HepG2 (cell line): Measurements from ENCODE around the gene CASZ1. TPM values are rescaled to one million over a fixed set of nuclear protein-coding genes. Genes with fewer than 3 reads are reported as not detected.

Source experiments
- CEBPG ChIP-seq: IDR thresholded peaks from 2 replicates; pipeline ENCODE4 v1.6.1; 2016
- ETV5 ChIP-seq: IDR thresholded peaks from 2 replicates; pipeline ENCODE4 v1.6.1; 2018; ENCODE audit warnings: missing biosample characterization, missing genetic modification reagents, inconsistent platforms, borderline replicate concordance
- GABPA ChIP-seq, 2 experiments: IDR thresholded peaks; 2 replicates each; pipeline ENCODE4 v1.6.1; 2011 to 2016; ENCODE audit warnings: low read depth in 2 of 2, low read length in 1 of 2, missing biosample characterization in 1 of 2, missing genetic modification characterization in 1 of 2
- ISL2 ChIP-seq: sonication (generic); formaldehyde crosslinking; IDR thresholded peaks from 2 replicates; pipeline ENCODE4 v1.5.0; 2020; ENCODE audit warnings: missing genetic modification reagents
- KDM5B ChIP-seq: sonication (generic); formaldehyde crosslinking; IDR thresholded peaks from 2 replicates; pipeline ENCODE4 v1.4.0; 2020; ENCODE audit warnings: missing genetic modification reagents, mild to moderate bottlenecking, borderline replicate concordance
- SOX5 ChIP-seq: IDR thresholded peaks from 2 replicates; pipeline ENCODE4 v1.6.1; 2016; ENCODE audit warnings: borderline replicate concordance
- SP2 ChIP-seq: sonication (generic); formaldehyde crosslinking; IDR thresholded peaks from 2 replicates; pipeline ENCODE4 v1.5.1; 2020; ENCODE audit warnings: mild to moderate bottlenecking, missing genetic modification reagents
- ZBTB38 ChIP-seq: sonication (generic); formaldehyde crosslinking; IDR thresholded peaks from 2 replicates; pipeline ENCODE4 v1.5.1; 2020; ENCODE audit warnings: mild to moderate bottlenecking, missing genetic modification reagents
- ZNF235 ChIP-seq: sonication (generic); formaldehyde crosslinking; IDR thresholded peaks from 2 replicates; pipeline ENCODE4 v1.8.1; 2023; ENCODE audit warnings: mild to moderate bottlenecking, missing genetic modification reagents, borderline replicate concordance
- ZNF275 ChIP-seq: sonication (generic); formaldehyde crosslinking; IDR thresholded peaks from 2 replicates; pipeline ENCODE4 v1.8.0; 2022; ENCODE audit warnings: missing genetic modification reagents, mild to moderate bottlenecking, inconsistent platforms, borderline replicate concordance
- ZNF687 ChIP-seq: sonication (generic); formaldehyde crosslinking; IDR thresholded peaks from 2 replicates; pipeline ENCODE4 v1.5.1; 2020; ENCODE audit warnings: mild to moderate bottlenecking, missing genetic modification reagents, moderate library complexity
- polyA plus RNA-seq, 8 experiments: library from polyadenylated mRNA; depleted of rRNA in 3 of 8; stranded (reverse) in 7 of 8; unstranded in 1 of 8; fragments of >200 nt; fragmentation: Illumina TruSeq in 4 of 8; extraction: Trizol in 4 of 8; gene quantifications; 2 replicates each; pipeline versions ENCODE4 v1.2.1 to v1.2.3, GENCODE V29; 2011 to 2016; ENCODE audit warnings: low read depth in 4 of 8, missing spikeins in 1 of 8, mixed read lengths in 1 of 8; ENCODE audit not compliant: insufficient read depth in 1 of 8
- total RNA-seq, 5 experiments: library from RNA; depleted of rRNA; stranded (reverse); fragments of >200 nt; fragmentation: Illumina TruSeq; extraction: Trizol; gene quantifications; 2 replicates each; pipeline ENCODE4 v1.2.3, GENCODE V29; 2016; ENCODE audit warnings: low read depth in 1 of 5
- TF ChIP-seq, protein P1 (sequence below): sonication (generic); formaldehyde crosslinking; IDR thresholded peaks from 2 replicates; pipeline ENCODE4 v1.4.0; 2020; ENCODE audit warnings: missing genetic modification reagents, mild to moderate bottlenecking, borderline replicate concordance
- TF ChIP-seq, protein P2 (sequence below): sonication (generic); formaldehyde crosslinking; conservative IDR thresholded peaks from 2 replicates; pipeline ENCODE4 v1.5.0; 2020; ENCODE audit warnings: missing genetic modification reagents
- TF ChIP-seq, protein P3 (sequence below): sonication (generic); formaldehyde crosslinking; IDR thresholded peaks from 2 replicates; pipeline ENCODE4 v1.8.1; 2022; ENCODE audit warnings: low read depth, mild to moderate bottlenecking, missing genetic modification reagents

CASZ1 gene
- total and polyA plus RNA-seq, 2 of the 13 experiments (the other 11 are each of a cell fraction or from before 2014, with no cell fraction given): 1.9 to 3.7 TPM

GRCh38 chr1:10597492-10598388 is 198.7 kb downstream of the CASZ1 start (continued):
- TF ChIP-seq ETV5 (CRISPR knock-in tag) (no peak), ISL2 (CRISPR knock-in tag) (no peak), ZNF235 (no peak), KDM5B (CRISPR knock-in tag) (no peak), ZNF687 (CRISPR knock-in tag) (peak; percentile 43), GABPA (IDR thresholded peaks at IDR 0.05; ENCODE audit: low read depth, low read length) (no peak), GABPA (CRISPR knock-in tag; IDR thresholded peaks at IDR 0.05; ENCODE audit: low read depth) (no peak), ZBTB38 (CRISPR knock-in tag) (peak; percentile 91), ZNF275 (CRISPR knock-in tag) (no peak), CEBPG (no peak), SOX5 (CRISPR knock-in tag) (no peak), SP2 (CRISPR knock-in tag) (no peak)
- TF ChIP-seq, protein P1, sequence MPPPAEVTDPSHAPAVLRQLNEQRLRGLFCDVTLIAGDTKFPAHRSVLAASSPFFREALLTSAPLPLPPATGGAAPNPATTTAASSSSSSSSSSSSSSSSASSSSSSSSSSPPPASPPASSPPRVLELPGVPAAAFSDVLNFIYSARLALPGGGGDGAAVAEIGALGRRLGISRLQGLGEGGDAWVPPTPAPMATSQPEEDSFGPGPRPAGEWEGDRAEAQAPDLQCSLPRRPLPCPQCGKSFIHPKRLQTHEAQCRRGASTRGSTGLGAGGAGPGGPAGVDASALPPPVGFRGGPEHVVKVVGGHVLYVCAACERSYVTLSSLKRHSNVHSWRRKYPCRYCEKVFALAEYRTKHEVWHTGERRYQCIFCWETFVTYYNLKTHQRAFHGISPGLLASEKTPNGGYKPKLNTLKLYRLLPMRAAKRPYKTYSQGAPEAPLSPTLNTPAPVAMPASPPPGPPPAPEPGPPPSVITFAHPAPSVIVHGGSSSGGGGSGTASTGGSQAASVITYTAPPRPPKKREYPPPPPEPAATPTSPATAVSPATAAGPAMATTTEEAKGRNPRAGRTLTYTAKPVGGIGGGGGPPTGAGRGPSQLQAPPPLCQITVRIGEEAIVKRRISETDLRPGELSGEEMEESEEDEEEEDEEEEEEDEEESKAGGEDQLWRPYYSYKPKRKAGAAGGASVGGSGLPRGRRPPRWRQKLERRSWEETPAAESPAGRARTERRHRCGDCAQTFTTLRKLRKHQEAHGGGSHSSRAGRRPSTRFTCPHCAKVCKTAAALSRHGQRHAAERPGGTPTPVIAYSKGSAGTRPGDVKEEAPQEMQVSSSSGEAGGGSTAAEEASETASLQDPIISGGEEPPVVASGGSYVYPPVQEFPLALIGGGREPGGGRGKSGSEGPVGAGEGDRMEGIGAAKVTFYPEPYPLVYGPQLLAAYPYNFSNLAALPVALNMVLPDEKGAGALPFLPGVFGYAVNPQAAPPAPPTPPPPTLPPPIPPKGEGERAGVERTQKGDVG (CRISPR knock-in tag): peak; percentile 46; the same call in 1 of the 2 replicates
- TF ChIP-seq, protein P2, sequence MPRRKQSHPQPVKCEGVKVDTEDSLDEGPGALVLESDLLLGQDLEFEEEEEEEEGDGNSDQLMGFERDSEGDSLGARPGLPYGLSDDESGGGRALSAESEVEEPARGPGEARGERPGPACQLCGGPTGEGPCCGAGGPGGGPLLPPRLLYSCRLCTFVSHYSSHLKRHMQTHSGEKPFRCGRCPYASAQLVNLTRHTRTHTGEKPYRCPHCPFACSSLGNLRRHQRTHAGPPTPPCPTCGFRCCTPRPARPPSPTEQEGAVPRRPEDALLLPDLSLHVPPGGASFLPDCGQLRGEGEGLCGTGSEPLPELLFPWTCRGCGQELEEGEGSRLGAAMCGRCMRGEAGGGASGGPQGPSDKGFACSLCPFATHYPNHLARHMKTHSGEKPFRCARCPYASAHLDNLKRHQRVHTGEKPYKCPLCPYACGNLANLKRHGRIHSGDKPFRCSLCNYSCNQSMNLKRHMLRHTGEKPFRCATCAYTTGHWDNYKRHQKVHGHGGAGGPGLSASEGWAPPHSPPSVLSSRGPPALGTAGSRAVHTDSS (CRISPR knock-in tag): no peak
- TF ChIP-seq, protein P3, sequence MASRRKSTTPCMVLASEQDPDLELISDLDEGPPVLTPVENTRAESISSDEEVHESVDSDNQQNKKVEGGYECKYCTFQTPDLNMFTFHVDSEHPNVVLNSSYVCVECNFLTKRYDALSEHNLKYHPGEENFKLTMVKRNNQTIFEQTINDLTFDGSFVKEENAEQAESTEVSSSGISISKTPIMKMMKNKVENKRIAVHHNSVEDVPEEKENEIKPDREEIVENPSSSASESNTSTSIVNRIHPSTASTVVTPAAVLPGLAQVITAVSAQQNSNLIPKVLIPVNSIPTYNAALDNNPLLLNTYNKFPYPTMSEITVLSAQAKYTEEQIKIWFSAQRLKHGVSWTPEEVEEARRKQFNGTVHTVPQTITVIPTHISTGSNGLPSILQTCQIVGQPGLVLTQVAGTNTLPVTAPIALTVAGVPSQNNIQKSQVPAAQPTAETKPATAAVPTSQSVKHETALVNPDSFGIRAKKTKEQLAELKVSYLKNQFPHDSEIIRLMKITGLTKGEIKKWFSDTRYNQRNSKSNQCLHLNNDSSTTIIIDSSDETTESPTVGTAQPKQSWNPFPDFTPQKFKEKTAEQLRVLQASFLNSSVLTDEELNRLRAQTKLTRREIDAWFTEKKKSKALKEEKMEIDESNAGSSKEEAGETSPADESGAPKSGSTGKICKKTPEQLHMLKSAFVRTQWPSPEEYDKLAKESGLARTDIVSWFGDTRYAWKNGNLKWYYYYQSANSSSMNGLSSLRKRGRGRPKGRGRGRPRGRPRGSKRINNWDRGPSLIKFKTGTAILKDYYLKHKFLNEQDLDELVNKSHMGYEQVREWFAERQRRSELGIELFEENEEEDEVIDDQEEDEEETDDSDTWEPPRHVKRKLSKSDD: no peak
